Activated CD4-positive, alpha-beta T cell treated with anti-CD3 and anti-CD28 coated beads, Interleukin-10, Interleukin-2, amounts not matched to agents 100 ng/mL and 50 ng/mL, durations not matched to agents 16 hours and 8 hours (primary cell): ENCODE results near the gene SMCO4.
"Not testable (repeated sequence)": the region's sequence is repeated elsewhere in the genome, so short reads cannot be mapped to it uniquely, and the experiment has no call there.

Source experiments
- DNase-seq: peaks from one replicate; pipeline ENCODE4 v3.0.0-alpha.2; 2020

The SMCO4 gene

GRCh38 chr11:93559681-93560080 is 16.5 kb upstream of the SMCO4 start:
- no peak for DNase-seq

- DNase-seq: no peak
These were observed 9.7 kb upstream of the SMCO4 start for GRCh38 chr11:93552874-93553273.

GRCh38 chr11:93549976-93550375 is 6.8 kb upstream of the SMCO4 start:
- no peak for DNase-seq

GRCh38 chr11:93548679-93549319 is 5.6 kb upstream of the SMCO4 start:
- DNase-seq: no peak

GRCh38 chr11:93547773-93548172 is 4.6 kb upstream of the SMCO4 start:
- no peak for DNase-seq

GRCh38 chr11:93547028-93547427 is 3.8 kb upstream of the SMCO4 start:
- DNase-seq: no peak

- DNase-seq: no peak
These were observed 2.4 kb upstream of the SMCO4 start for GRCh38 chr11:93545566-93545965.

GRCh38 chr11:93542811-93543229 is 371 bp downstream of the SMCO4 start:
- peak; percentile 29 for DNase-seq

- DNase-seq: peak; percentile 73
These were observed 1.0 kb downstream of the SMCO4 start for GRCh38 chr11:93541884-93542810.

- DNase-seq: no peak
These were observed 2.2 kb downstream of the SMCO4 start for GRCh38 chr11:93540896-93541553.

GRCh38 chr11:93540337-93540736 is 2.9 kb downstream of the SMCO4 start:
- no peak for DNase-seq

- DNase-seq: no peak
These were observed 5.4 kb downstream of the SMCO4 start for GRCh38 chr11:93537767-93538261.

- no peak for DNase-seq
These were observed 6.1 kb downstream of the SMCO4 start for GRCh38 chr11:93537049-93537448.

- no peak for DNase-seq
These were observed 6.9 kb downstream of the SMCO4 start for GRCh38 chr11:93536101-93536861.

- not testable (repeated sequence) for DNase-seq
These were observed 7.6 kb downstream of the SMCO4 start for GRCh38 chr11:93535578-93535977.

- no peak for DNase-seq
These were observed 10.4 kb downstream of the SMCO4 start for GRCh38 chr11:93532806-93533205.

GRCh38 chr11:93532281-93532789 is 10.9 kb downstream of the SMCO4 start:
- DNase-seq: peak; percentile 56

- DNase-seq: no peak
These were observed 12.7 kb downstream of the SMCO4 start for GRCh38 chr11:93530468-93530826.

GRCh38 chr11:93529707-93530467 is 13.3 kb downstream of the SMCO4 start:
- peak; percentile 54 for DNase-seq

- DNase-seq: no peak
These were observed 14.2 kb downstream of the SMCO4 start for GRCh38 chr11:93528757-93529645.

GRCh38 chr11:93528252-93528651 is 14.9 kb downstream of the SMCO4 start:
- no peak for DNase-seq
